Naive thymus-derived CD8-positive, alpha-beta T cell (primary cell): Measurements from ENCODE around the gene WWP2. TPM values are rescaled to one million over a fixed set of nuclear protein-coding genes. Genes with fewer than 3 reads are reported as not detected.
"Not testable (repeated sequence)": the region's sequence is repeated elsewhere in the genome, so short reads cannot be mapped to it uniquely, and the experiment has no call there.

Experiments
- ATAC-seq, 2 donors: fragments of 150-1000 bp; cut with Tn5 transposase in 1 of 2; sonication (Bioruptor Pico), chemical (Tn5 transposase) in 1 of 2; 1 replicate in 1 of 2; 2 replicates in 1 of 2; pipeline ENCODE4 v1.10.0; 2021; ENCODE audit warnings: mild to moderate bottlenecking in 2 of 2, moderate library complexity in 2 of 2
- POLR2A ChIA-PET: fragments of 350-600 bp; sonication (Branson Sonifier 250); formaldehyde crosslinking; loops from one replicate; lab custom pipeline; 2021; ENCODE audit warnings: antibody characterized with exemption; lab: Charles Lee
- DNase-seq, 10 donors: peaks; one replicate each; pipeline versions ENCODE4 v3.0.0 to v3.0.0-alpha.2; 2020 to 2022
- H3K27ac Mint-ChIP-seq, 10 donors: one replicate each; pipeline ENCODE4 v1.8.0; 2020 to 2022; ENCODE audit warnings: mild to moderate bottlenecking in 10 of 10, mixed read lengths in 10 of 10, moderate library complexity in 4 of 10, inconsistent platforms in 1 of 10
- H3K27me3 Mint-ChIP-seq, 5 donors: one replicate each; pipeline ENCODE4 v1.8.0; 2021 to 2022; ENCODE audit warnings: mixed read lengths in 5 of 5
- H3K36me3 Mint-ChIP-seq, 3 donors: one replicate each; pipeline ENCODE4 v1.8.0; 2020 to 2022; ENCODE audit warnings: mixed read lengths in 3 of 3, mild to moderate bottlenecking in 2 of 3, inconsistent platforms in 1 of 3
- H3K4me1 Mint-ChIP-seq, 4 donors: one replicate each; pipeline ENCODE4 v1.8.0; 2021 to 2022; ENCODE audit warnings: mixed read lengths in 4 of 4
- H3K4me3 Mint-ChIP-seq, 10 donors: one replicate each; pipeline ENCODE4 v1.8.0; 2020 to 2022; ENCODE audit warnings: mild to moderate bottlenecking in 10 of 10, mixed read lengths in 10 of 10, moderate library complexity in 6 of 10, inconsistent platforms in 1 of 10
- H3K9me3 Mint-ChIP-seq, 9 donors: one replicate each; pipeline ENCODE4 v1.8.0; 2020 to 2022; ENCODE audit warnings: mixed read lengths in 9 of 9, mild to moderate bottlenecking in 3 of 9, inconsistent platforms in 1 of 9, moderate library complexity in 1 of 9
- microRNA-seq: library from miRNA; unstranded; fragments of <30 nt; microRNA quantifications from one replicate; pipeline ENCODE4 v1.2.0, GENCODE V29; 2022; ENCODE audit warnings: borderline microRNAs expressed
- polyA plus RNA-seq, 3 donors: library from polyadenylated mRNA; unstranded; fragments of 300-500 nt; fragmentation: Illumina TruSeq; gene quantifications; one replicate each; pipeline ENCODE4 v1.2.3, GENCODE V29; 2021
- total RNA-seq, 8 experiments: library from RNA in 2 of 8; stranded (reverse) in 2 of 8; gene quantifications; one replicate each; pipeline ENCODE4 v1.2.3 and lab custom pipeline; 2021 to 2026

Gene WWP2
- total and polyA plus RNA-seq, 5 experiments from 2014 or later, result 27.0 to 63.3 (median 39.5) TPM

GRCh38 chr16:69967688-69968087 lies 205.6 kb downstream of the WWP2 start:
- H3K9me3 Mint-ChIP-seq, POLR2A ChIA-PET, DNase-seq, H3K4me3 Mint-ChIP-seq, ATAC-seq, H3K27me3 Mint-ChIP-seq, H3K4me1 Mint-ChIP-seq, H3K36me3 Mint-ChIP-seq, H3K27ac Mint-ChIP-seq: not testable (repeated sequence)

- H3K36me3 Mint-ChIP-seq, H3K4me3 Mint-ChIP-seq: not testable (repeated sequence)
Measured at GRCh38 chr16:69968125-69968524, 206.0 kb downstream of the WWP2 start.

GRCh38 chr16:69969657-69970056 lies 207.5 kb downstream of the WWP2 start:
- ATAC-seq, H3K36me3 Mint-ChIP-seq, H3K4me1 Mint-ChIP-seq, H3K27me3 Mint-ChIP-seq, H3K9me3 Mint-ChIP-seq, H3K27ac Mint-ChIP-seq, POLR2A ChIA-PET, DNase-seq, H3K4me3 Mint-ChIP-seq: not testable (repeated sequence)

More at GRCh38 chr16:69968125-69968524, 206.0 kb downstream of the WWP2 start:
- POLR2A ChIA-PET, H3K4me1 Mint-ChIP-seq, H3K9me3 Mint-ChIP-seq, ATAC-seq, H3K27me3 Mint-ChIP-seq, H3K27ac Mint-ChIP-seq, DNase-seq: not testable (repeated sequence)

- H3K4me1 Mint-ChIP-seq, H3K27ac Mint-ChIP-seq, POLR2A ChIA-PET, ATAC-seq, H3K36me3 Mint-ChIP-seq, H3K9me3 Mint-ChIP-seq, DNase-seq, H3K27me3 Mint-ChIP-seq, H3K4me3 Mint-ChIP-seq: not testable (repeated sequence)
Measured at GRCh38 chr16:69972120-69972519, 210.0 kb downstream of the WWP2 start.

GRCh38 chr16:69972935-69973334 lies 210.8 kb downstream of the WWP2 start:
- H3K27ac Mint-ChIP-seq, H3K9me3 Mint-ChIP-seq, H3K4me1 Mint-ChIP-seq, H3K4me3 Mint-ChIP-seq, H3K27me3 Mint-ChIP-seq, DNase-seq, H3K36me3 Mint-ChIP-seq, ATAC-seq, POLR2A ChIA-PET: not testable (repeated sequence)

GRCh38 chr16:69985196-69985595 lies 223.1 kb downstream of the WWP2 start:
- H3K27me3 Mint-ChIP-seq, H3K4me3 Mint-ChIP-seq, H3K4me1 Mint-ChIP-seq, H3K9me3 Mint-ChIP-seq, ATAC-seq, POLR2A ChIA-PET: not testable (repeated sequence)
- Mint-ChIP-seq H3K27ac (peak overlapping the region in 1 of 10 donors; percentile 37), H3K36me3 (peaks cover 0 to 28% (median 0%) of the 10 kb centered on the region in 3 donors)
- DNase-seq, result peak in 3 of 10 donors; percentile 2 to 31 (median 29)

Small RNA genes within 50 kb of the gene (microRNA-seq; reads per million reads assigned to microRNA genes)
- 17,688 reads per million, percentile 96 among the genes with 10 or more reads in this experiment for gene MIR140

Other genes starting within 250 kb of the WWP2 start
- 10 to 100 TPM; 29.8 to 32.2 TPM for gene NFAT5, start 196.4 kb upstream of the WWP2 start, total RNA-seq
- 1 to 10 TPM; 3.8 to 6.7 (median 6.0) TPM for gene NFAT5, start 196.4 kb upstream of the WWP2 start, polyA plus RNA-seq
- 1 to 10 TPM; 3.4 to 3.7 TPM for gene NQO1, start 35.8 kb upstream of the WWP2 start, total RNA-seq
- gene NQO1, start 35.8 kb upstream of the WWP2 start, polyA plus RNA-seq, result 1 to 10 TPM; 2.5 to 4.1 (median 3.0) TPM
- 10 to 100 TPM; 59.7 to 61.5 TPM for gene NOB1, start 7.4 kb upstream of the WWP2 start, total RNA-seq
- gene NOB1, start 7.4 kb upstream of the WWP2 start, polyA plus RNA-seq, result 10 to 100 TPM; 35.1 to 60.3 (median 48.6) TPM
- gene CLEC18A, start 189.0 kb downstream of the WWP2 start, total RNA-seq, result 1 to 10 TPM; 1.2 to 1.3 TPM
- under 1 TPM in 2 of 3 donors, not detected in 1; 0.08 to 0.42 TPM for gene CLEC18A, start 189.0 kb downstream of the WWP2 start, polyA plus RNA-seq